ENCODE measurements around the gene IFT88. TPM values are rescaled to one million over a fixed set of nuclear protein-coding genes. Genes with fewer than 3 reads are reported as not detected.

IFT88 gene
- polyA plus RNA-seq, 1 of the 3 experiments (the other 2 are of a cell fraction), result 6.2 TPM

- ChIA-PET CTCF (interaction anchor here (3.5 kb wide), 1 partner anchor 108 kb away, joined by 21 read pairs; no protein-coding TSS in a partner anchor), POLR2A (no interaction called here)
- Histone ChIP-seq H3K36me3 (replicated peaks in 1 of 2; ENCODE audit: control insufficient read depth in 1 of 2, insufficient read depth in 2 of 2, low read length in 1 of 2) (no peaks in the 10 kb centered on the region), H3K4me3 (ENCODE audit: low read depth in 2 of 2, low read length in 1 of 2) (no peak overlapping the region), H4K20me1 (ENCODE audit: insufficient read depth) (no peaks in the 10 kb centered on the region), H3F3A (replicated peaks; ENCODE audit: insufficient read depth) (no peaks in the 10 kb centered on the region), H3K27me3 (ENCODE audit: insufficient read depth) (no peaks in the 10 kb centered on the region), H3K4me2 (no peak overlapping the region), H3K79me2 (ENCODE audit: insufficient read depth) (no peaks in the 10 kb centered on the region), H3K9ac (no peak overlapping the region), H3K9me3 (no peaks in the 10 kb centered on the region), H3K27ac (ENCODE audit: low read depth in 2 of 2, low read length in 1 of 2) (no peak overlapping the region), H2AFZ (ENCODE audit: low read depth) (no peak overlapping the region), H3K4me1 (ENCODE audit: control insufficient read depth in 1 of 2, insufficient read depth in 2 of 2, low read depth in 1 of 2, low read length in 1 of 2) (peaks cover 0 to 4% of the 10 kb centered on the region in 2 experiments; a peak in 2 of 4 replicates), H3K9me2 (no peaks in the 10 kb centered on the region)
- no peak for TF ChIP-seq TEAD4 (IDR thresholded peaks at IDR 0.05; ENCODE audit: borderline replicate concordance, insufficient read depth)
- TF ChIP-seq FOXJ3 (CRISPR knock-in tag; IDR thresholded peaks at IDR 0.05), result no peak
- TF ChIP-seq TCF12 (IDR thresholded peaks at IDR 0.05), result no peak
- no peak for TF ChIP-seq FOSL2 (IDR thresholded peaks at IDR 0.05; ENCODE audit: borderline replicate concordance, low read depth)
- no peak for TF ChIP-seq ZBTB33 (IDR thresholded peaks at IDR 0.05; ENCODE audit: borderline replicate concordance, low read depth)
- TF ChIP-seq YY1 (IDR thresholded peaks at IDR 0.05; ENCODE audit: low read depth), result no peak
- no peak for TF ChIP-seq GATA2 (CRISPR knock-in tag; IDR thresholded peaks at IDR 0.05)
- TF ChIP-seq RAD21 (IDR thresholded peaks at IDR 0.05; ENCODE audit: low read length), result no peak
- TF ChIP-seq IRF3 (IDR thresholded peaks at IDR 0.05; ENCODE audit: low read depth, low read length), result no peak
- no peak for TF ChIP-seq NFIC (IDR thresholded peaks at IDR 0.05; ENCODE audit: borderline replicate concordance)
- no peak for TF ChIP-seq NRF1 (IDR thresholded peaks at IDR 0.05; ENCODE audit: low read depth, low read length)
- TF ChIP-seq FOXM1 (IDR thresholded peaks at IDR 0.05; ENCODE audit: low read depth), result no peak
- TF ChIP-seq TAF1 (IDR thresholded peaks at IDR 0.05; ENCODE audit: borderline replicate concordance, low read depth, low read length), result no peak
- TF ChIP-seq RCOR1 (IDR thresholded peaks at IDR 0.05; ENCODE audit: low read length), result no peak
- TF ChIP-seq USF2 (IDR thresholded peaks at IDR 0.05; ENCODE audit: borderline replicate concordance, low read depth, low read length), result no peak
- TF ChIP-seq GABPA (IDR thresholded peaks at IDR 0.05; ENCODE audit: low read depth), result no peak
- no peak for TF ChIP-seq SIN3A (IDR thresholded peaks at IDR 0.05; ENCODE audit: borderline replicate concordance, low read depth, low read length)
- TF ChIP-seq CTCF (IDR thresholded peaks at IDR 0.05), result no peak
- no peak for TF ChIP-seq RFX5 (IDR thresholded peaks at IDR 0.05; ENCODE audit: low read length)
- no peak for DNase-seq
- 81% methylated on average over 9 of the region's 11 CpGs for WGBS (ENCODE audit: low lambda C conversion rate)
Observed at GRCh38 chr13:20720499-20720898, 153.5 kb downstream of the IFT88 start.
